22Rv1 (cell line): ENCODE data around the gene ZNF891.

Source experiments
- H3K27ac ChIP-seq: fragments of 450-650 bp; 2 replicates; pipeline ENCODE4 v1.5.1; 2017
- ZFX ChIP-seq: fragments of 450-650 bp; IDR thresholded peaks from 2 replicates; pipeline ENCODE4 v1.6.1; 2017; ENCODE audit warnings: antibody characterized with exemption, borderline replicate concordance
- TF ChIP-seq, protein P1 (sequence below): fragments of 450-650 bp; IDR thresholded peaks from 2 replicates; pipeline ENCODE4 v1.5.1; 2017; ENCODE audit warnings: mild to moderate bottlenecking

ZNF891 gene

DNA sequence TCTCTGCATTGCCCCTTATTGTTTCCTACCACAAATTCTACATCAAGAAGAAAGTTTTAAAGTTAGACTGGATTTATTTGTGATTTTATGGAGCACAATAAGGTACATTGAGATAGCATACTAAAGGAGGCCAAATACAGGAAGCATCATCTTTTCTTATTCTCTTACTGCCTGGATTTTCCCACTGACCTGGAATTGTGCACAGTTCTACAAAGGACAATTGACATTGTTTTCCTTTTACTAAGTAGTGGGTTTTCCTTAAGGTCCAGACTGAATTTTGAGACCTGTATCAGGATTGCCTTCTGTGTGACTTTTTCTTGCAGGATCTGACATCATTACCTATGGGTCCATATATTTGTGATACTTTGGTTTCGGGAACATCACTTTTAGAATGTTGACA is 68.1 kb downstream of the ZNF891 start:
- no peak for TF ChIP-seq ZFX
- TF ChIP-seq, protein P1, sequence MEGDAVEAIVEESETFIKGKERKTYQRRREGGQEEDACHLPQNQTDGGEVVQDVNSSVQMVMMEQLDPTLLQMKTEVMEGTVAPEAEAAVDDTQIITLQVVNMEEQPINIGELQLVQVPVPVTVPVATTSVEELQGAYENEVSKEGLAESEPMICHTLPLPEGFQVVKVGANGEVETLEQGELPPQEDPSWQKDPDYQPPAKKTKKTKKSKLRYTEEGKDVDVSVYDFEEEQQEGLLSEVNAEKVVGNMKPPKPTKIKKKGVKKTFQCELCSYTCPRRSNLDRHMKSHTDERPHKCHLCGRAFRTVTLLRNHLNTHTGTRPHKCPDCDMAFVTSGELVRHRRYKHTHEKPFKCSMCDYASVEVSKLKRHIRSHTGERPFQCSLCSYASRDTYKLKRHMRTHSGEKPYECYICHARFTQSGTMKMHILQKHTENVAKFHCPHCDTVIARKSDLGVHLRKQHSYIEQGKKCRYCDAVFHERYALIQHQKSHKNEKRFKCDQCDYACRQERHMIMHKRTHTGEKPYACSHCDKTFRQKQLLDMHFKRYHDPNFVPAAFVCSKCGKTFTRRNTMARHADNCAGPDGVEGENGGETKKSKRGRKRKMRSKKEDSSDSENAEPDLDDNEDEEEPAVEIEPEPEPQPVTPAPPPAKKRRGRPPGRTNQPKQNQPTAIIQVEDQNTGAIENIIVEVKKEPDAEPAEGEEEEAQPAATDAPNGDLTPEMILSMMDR: no peak

DNA sequence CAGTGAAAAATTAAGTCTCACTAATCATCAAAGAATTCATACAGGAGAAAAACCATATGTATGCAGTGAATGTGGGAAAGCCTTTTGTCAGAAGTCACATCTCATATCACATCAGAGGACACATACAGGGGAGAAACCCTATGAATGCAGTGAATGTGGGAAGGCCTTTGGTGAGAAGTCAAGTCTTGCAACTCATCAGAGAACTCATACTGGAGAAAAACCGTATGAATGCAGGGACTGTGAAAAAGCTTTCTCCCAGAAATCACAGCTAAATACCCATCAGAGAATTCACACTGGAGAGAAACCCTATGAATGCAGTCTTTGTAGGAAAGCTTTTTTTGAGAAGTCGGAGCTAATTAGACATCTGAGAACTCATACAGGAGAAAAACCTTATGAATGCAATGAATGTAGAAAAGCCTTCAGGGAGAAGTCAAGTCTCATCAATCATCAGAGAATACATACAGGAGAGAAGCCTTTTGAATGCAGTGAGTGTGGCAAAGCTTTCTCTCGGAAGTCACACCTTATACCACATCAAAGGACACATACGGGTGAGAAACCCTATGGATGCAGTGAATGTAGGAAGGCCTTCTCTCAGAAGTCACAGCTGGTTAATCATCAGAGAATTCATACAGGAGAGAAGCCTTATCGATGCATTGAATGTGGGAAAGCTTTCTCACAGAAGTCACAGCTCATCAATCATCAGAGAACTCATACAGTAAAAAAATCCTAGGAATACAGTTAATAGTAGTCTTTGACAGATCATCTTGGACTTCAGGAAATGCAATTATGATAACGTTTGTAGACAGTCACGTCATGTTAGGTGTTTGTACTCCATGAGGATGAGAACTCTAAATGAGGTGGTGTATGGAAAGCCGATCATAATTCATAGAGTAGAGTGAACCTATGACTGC is 71.6 kb downstream of the ZNF891 start:
- no peak for TF ChIP-seq ZFX
- TF ChIP-seq, protein P1: no peak
- no peak overlapping the region for H3K27ac ChIP-seq

More for the DNA sequence above, 68.1 kb downstream of the ZNF891 start:
- H3K27ac ChIP-seq: no peak overlapping the region

DNA sequence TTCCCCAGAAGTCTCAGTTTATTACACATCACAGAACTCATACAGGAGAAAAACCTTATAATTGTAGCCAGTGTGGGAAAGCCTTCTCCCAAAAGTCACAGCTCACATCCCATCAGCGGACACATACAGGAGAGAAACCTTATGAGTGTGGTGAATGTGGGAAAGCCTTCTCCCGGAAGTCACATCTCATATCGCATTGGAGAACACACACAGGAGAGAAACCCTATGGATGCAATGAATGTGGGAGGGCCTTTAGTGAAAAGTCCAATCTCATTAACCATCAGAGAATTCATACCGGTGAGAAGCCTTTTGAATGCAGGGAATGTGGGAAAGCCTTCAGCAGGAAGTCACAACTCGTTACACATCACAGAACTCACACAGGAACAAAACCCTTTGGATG is 72.6 kb downstream of the ZNF891 start:
- TF ChIP-seq, protein P1: no peak
- TF ChIP-seq ZFX: no peak
- H3K27ac ChIP-seq: no peak overlapping the region
